ENCODE data around the gene NPM1. TPM values are rescaled to one million over a fixed set of nuclear protein-coding genes. Genes with fewer than 3 reads are reported as not detected.

Gene NPM1
- total RNA-seq, 1 donor from 2014 or later, result 420 TPM

Small RNA genes lying within 50 kb of the gene (microRNA-seq; reads per million reads assigned to microRNA genes)
- not detected for gene MIR3912 (ENCODE audit: borderline number of aligned reads)

Other genes with a start within 250 kb of the NPM1 start
- gene TLX3, start 78.6 kb upstream of the NPM1 start, total RNA-seq, result not detected
- gene FGF18, start 31.8 kb downstream of the NPM1 start, total RNA-seq, result 18.5 TPM

Data from left ventricle myocardium superior (tissue), 1 donor.